Neural progenitor cell (in vitro differentiated cells): ENCODE data around the gene ZXDC. TPM values are rescaled to one million over a fixed set of nuclear protein-coding genes. Genes with fewer than 3 reads are reported as not detected.

Experiments
- DNase-seq: peaks from one replicate; pipeline ENCODE4 v3.0.0-alpha.2; 2016; ENCODE audit warnings: low spot score
- H2AFZ ChIP-seq: fragments of 200-600 bp; sonication (generic); replicated peaks from 2 replicates; pipeline ENCODE4 v1.6.1; 2016; ENCODE audit warnings: antibody characterized with exemption
- H3F3A ChIP-seq: fragments of 200-600 bp; sonication (generic); 2 replicates; pipeline ENCODE4 v1.6.1; 2016; ENCODE audit warnings: antibody characterized with exemption, low read depth
- H3K27ac ChIP-seq: fragments of 200-600 bp; sonication (generic); 2 replicates; pipeline ENCODE4 v1.5.1; 2016; ENCODE audit warnings: mild to moderate bottlenecking
- H3K27me3 ChIP-seq: fragments of 200-600 bp; sonication (generic); 2 replicates; pipeline ENCODE4 v1.6.1; 2016; ENCODE audit warnings: mild to moderate bottlenecking, moderate library complexity
- H3K36me3 ChIP-seq: fragments of 200-600 bp; sonication (generic); 2 replicates; pipeline ENCODE4 v1.5.1; 2016
- H3K4me1 ChIP-seq: fragments of 200-600 bp; sonication (generic); 2 replicates; pipeline ENCODE4 v1.6.1; 2016; ENCODE audit warnings: mixed run types
- H3K4me2 ChIP-seq: fragments of 200-600 bp; sonication (generic); 2 replicates; pipeline ENCODE4 v1.6.1; 2016
- H3K4me3 ChIP-seq: fragments of 200-600 bp; sonication (generic); 2 replicates; pipeline ENCODE4 v1.5.1; 2016
- H3K79me2 ChIP-seq: fragments of 200-600 bp; sonication (generic); 2 replicates; pipeline ENCODE4 v1.6.1; 2016; ENCODE audit warnings: low read depth
- H3K9ac ChIP-seq: fragments of 200-600 bp; sonication (generic); 2 replicates; pipeline ENCODE4 v1.6.1; 2016
- H3K9me3 ChIP-seq: fragments of 200-600 bp; sonication (generic); 2 replicates; pipeline ENCODE4 v1.5.1; 2016; ENCODE audit warnings: low read depth
- H4K20me1 ChIP-seq: fragments of 200-600 bp; sonication (generic); 2 replicates; pipeline ENCODE4 v1.6.1; 2016; ENCODE audit warnings: low read depth
- H3K27ac Mint-ChIP-seq: 3 replicates; pipeline ENCODE4 v1.8.0; 2021; ENCODE audit warnings: mixed read lengths
- H3K27me3 Mint-ChIP-seq: 2 replicates; pipeline ENCODE4 v1.8.0; 2022; ENCODE audit warnings: low read depth, mild to moderate bottlenecking, inconsistent platforms, moderate library complexity, mixed read lengths; ENCODE audit not compliant: insufficient read depth
- H3K36me3 Mint-ChIP-seq: 3 replicates; pipeline ENCODE4 v1.8.0; 2021; ENCODE audit warnings: mixed read lengths
- H3K4me1 Mint-ChIP-seq: 3 replicates; pipeline ENCODE4 v1.8.0; 2021; ENCODE audit warnings: mixed read lengths
- H3K4me3 Mint-ChIP-seq: 3 replicates; pipeline ENCODE4 v1.8.0; 2021; ENCODE audit warnings: mild to moderate bottlenecking, moderate library complexity, mixed read lengths
- H3K9me3 Mint-ChIP-seq: 3 replicates; pipeline ENCODE4 v1.8.0; 2020; ENCODE audit warnings: mixed read lengths
- CTCF ChIP-seq: fragments of 200-600 bp; sonication (generic); IDR thresholded peaks from 2 replicates; pipeline ENCODE4 v1.5.1; 2017; ENCODE audit warnings: antibody characterized with exemption, mild to moderate bottlenecking
- EZH2 ChIP-seq: fragments of 200-600 bp; sonication (generic); IDR thresholded peaks from 2 replicates; pipeline ENCODE4 v1.6.1; 2017; ENCODE audit warnings: antibody characterized with exemption, mild to moderate bottlenecking, moderate library complexity
- EZH2phosphoT487 ChIP-seq: fragments of 200-600 bp; sonication (generic); IDR thresholded peaks from 2 replicates; pipeline ENCODE4 v1.6.1; 2017; ENCODE audit warnings: antibody characterized with exemption
- total RNA-seq: library from RNA; depleted of rRNA; stranded (reverse); fragments of >200 nt; gene quantifications from 2 replicates; pipeline ENCODE4 v1.2.3, GENCODE V29; 2015; ENCODE audit warnings: low replicate concordance

Gene ZXDC
- total RNA-seq, 1 donor from 2014 or later, result 12.4 TPM

GRCh38 chr3:126464997-126465396 lies 10.7 kb downstream of the ZXDC start:
- Histone ChIP-seq H3K4me2 (no peak overlapping the region), H3K27me3 (no peaks in the 10 kb centered on the region), H4K20me1 (peaks cover 30% of the 10 kb centered on the region), H3K4me1 (no peaks in the 10 kb centered on the region), H3K4me3 (no peak overlapping the region), H3K9ac (no peak overlapping the region), H3F3A (no peaks in the 10 kb centered on the region), H3K36me3 (peaks cover 10% of the 10 kb centered on the region), H3K27ac (no peak overlapping the region), H2AFZ (no peak overlapping the region), H3K9me3 (no peaks in the 10 kb centered on the region), H3K79me2 (peaks cover 42% of the 10 kb centered on the region)
- Mint-ChIP-seq H3K4me3 (no peak overlapping the region), H3K27ac (no peak overlapping the region), H3K36me3 (peaks cover 55% of the 10 kb centered on the region), H3K27me3 (no peaks in the 10 kb centered on the region), H3K9me3 (no peaks in the 10 kb centered on the region), H3K4me1 (peaks cover 2% of the 10 kb centered on the region)
- DNase-seq, result no peak
- TF ChIP-seq EZH2phosphoT487 (no peak), EZH2 (no peak), CTCF (no peak)

DNA sequence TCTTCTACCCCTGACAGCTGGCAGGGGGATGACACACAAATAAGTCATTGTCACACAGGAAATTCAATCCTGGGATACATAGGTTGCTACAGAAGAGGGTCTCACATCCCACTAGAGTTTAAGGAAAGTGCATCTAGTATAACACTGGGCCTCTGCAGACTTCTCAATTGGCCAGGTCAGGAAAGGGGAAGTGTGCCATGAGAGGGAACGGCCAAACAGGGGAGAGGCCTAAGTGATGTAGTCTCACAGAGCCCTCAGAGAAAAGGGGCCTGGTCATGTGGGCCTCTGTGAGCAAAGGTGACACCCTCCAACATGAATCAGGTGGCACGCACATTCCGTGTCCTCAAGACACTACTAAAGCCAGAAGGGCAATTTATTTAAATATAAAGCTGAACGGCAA lies 11.2 kb downstream of the ZXDC start:
- no peak overlapping the region for H3K4me3 ChIP-seq
- no peaks in the 10 kb centered on the region for H3F3A ChIP-seq
- H3K4me2 ChIP-seq, result no peak overlapping the region
- H3K27me3 Mint-ChIP-seq, result no peaks in the 10 kb centered on the region
- H2AFZ ChIP-seq, result no peak overlapping the region
- peaks cover 37% of the 10 kb centered on the region for H3K79me2 ChIP-seq
- no peak overlapping the region for H3K27ac ChIP-seq
- no peak overlapping the region for H3K9ac ChIP-seq
- no peaks in the 10 kb centered on the region for H3K9me3 Mint-ChIP-seq
- no peak overlapping the region for H3K27ac Mint-ChIP-seq
- H3K4me3 Mint-ChIP-seq, result no peak overlapping the region
- peaks cover 2% of the 10 kb centered on the region for H3K4me1 Mint-ChIP-seq
- peaks cover 26% of the 10 kb centered on the region for H4K20me1 ChIP-seq
- H3K4me1 ChIP-seq, result no peaks in the 10 kb centered on the region
- TF ChIP-seq EZH2 (no peak), EZH2phosphoT487 (no peak), CTCF (no peak)
- no peaks in the 10 kb centered on the region for H3K9me3 ChIP-seq
- H3K36me3 Mint-ChIP-seq, result peaks cover 51% of the 10 kb centered on the region
- no peak for DNase-seq
- no peaks in the 10 kb centered on the region for H3K27me3 ChIP-seq
- peaks cover 10% of the 10 kb centered on the region for H3K36me3 ChIP-seq

- Mint-ChIP-seq H3K36me3 (peaks cover 48% of the 10 kb centered on the region), H3K27ac (no peak overlapping the region), H3K9me3 (no peaks in the 10 kb centered on the region), H3K4me3 (no peak overlapping the region), H3K4me1 (peaks cover 2% of the 10 kb centered on the region), H3K27me3 (no peaks in the 10 kb centered on the region)
- TF ChIP-seq CTCF (no peak), EZH2 (no peak), EZH2phosphoT487 (no peak)
- Histone ChIP-seq H3K4me1 (no peaks in the 10 kb centered on the region), H3K4me3 (no peak overlapping the region), H4K20me1 (peaks cover 25% of the 10 kb centered on the region), H3F3A (no peaks in the 10 kb centered on the region), H3K27me3 (no peaks in the 10 kb centered on the region), H3K9me3 (no peaks in the 10 kb centered on the region), H3K79me2 (peaks cover 33% of the 10 kb centered on the region), H3K36me3 (peaks cover 10% of the 10 kb centered on the region), H2AFZ (no peak overlapping the region), H3K4me2 (no peak overlapping the region), H3K9ac (no peak overlapping the region), H3K27ac (no peak overlapping the region)
- DNase-seq, result no peak
Measured at GRCh38 chr3:126464093-126464492, 11.6 kb downstream of the ZXDC start.
